Measurements from ENCODE around the gene HSPA13.

The HSPA13 gene

DNA sequence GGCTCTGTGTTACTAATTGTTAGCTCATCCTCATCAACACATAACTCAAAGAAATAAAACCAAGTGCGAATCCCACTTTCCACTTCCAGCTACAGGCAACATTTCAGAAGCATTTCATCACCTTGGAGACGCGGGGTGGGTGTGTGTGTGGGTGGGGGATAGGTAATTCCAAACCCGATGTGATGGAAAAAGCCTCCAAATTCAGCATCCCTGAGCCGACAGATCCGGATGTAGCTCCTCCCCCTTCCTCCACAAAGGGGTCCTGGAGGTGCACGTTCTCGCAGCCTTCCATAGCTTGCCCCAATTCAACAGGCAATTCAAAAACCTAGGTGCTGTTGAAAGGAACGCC is 486 bp downstream of the HSPA13 start:
- TF ChIP-seq, protein P1, sequence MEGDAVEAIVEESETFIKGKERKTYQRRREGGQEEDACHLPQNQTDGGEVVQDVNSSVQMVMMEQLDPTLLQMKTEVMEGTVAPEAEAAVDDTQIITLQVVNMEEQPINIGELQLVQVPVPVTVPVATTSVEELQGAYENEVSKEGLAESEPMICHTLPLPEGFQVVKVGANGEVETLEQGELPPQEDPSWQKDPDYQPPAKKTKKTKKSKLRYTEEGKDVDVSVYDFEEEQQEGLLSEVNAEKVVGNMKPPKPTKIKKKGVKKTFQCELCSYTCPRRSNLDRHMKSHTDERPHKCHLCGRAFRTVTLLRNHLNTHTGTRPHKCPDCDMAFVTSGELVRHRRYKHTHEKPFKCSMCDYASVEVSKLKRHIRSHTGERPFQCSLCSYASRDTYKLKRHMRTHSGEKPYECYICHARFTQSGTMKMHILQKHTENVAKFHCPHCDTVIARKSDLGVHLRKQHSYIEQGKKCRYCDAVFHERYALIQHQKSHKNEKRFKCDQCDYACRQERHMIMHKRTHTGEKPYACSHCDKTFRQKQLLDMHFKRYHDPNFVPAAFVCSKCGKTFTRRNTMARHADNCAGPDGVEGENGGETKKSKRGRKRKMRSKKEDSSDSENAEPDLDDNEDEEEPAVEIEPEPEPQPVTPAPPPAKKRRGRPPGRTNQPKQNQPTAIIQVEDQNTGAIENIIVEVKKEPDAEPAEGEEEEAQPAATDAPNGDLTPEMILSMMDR (IDR thresholded peaks at IDR 0.05; ENCODE audit: low read depth, low read length), result no peak
- Histone ChIP-seq H3K4me3 (ENCODE audit: low read depth, low read length) (peak overlapping the region; percentile 84), H3K27me3 (ENCODE audit: insufficient read depth, low read depth, severe bottlenecking) (no peaks in the 10 kb centered on the region), H3K27ac (peak overlapping the region; percentile 93), H3K36me3 (peaks cover 31% of the 10 kb centered on the region), H3K9me3 (ENCODE audit: severe bottlenecking) (no peaks in the 10 kb centered on the region)
- DNase-seq, result no peak

DNA sequence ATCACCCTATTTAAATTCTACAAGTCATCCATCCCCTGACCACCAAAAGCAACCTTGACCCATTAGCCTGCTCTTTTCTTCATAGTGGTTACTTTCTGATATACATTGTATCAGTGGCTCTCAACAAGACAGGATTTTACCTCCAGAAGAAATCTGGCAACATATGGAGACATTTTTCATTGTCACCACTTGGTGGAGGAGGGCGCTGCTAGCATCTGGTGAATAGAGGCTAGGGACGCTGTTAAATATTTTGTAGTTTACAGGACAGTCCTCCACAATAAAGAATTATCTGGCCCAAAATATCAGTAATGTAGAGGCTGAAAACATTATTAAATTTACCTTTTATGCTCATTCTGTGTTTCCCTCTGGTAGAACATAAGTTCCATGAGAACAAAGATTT is 6.1 kb downstream of the HSPA13 start:
- Histone ChIP-seq H3K27ac (no peak overlapping the region), H3K9me3 (ENCODE audit: severe bottlenecking) (no peaks in the 10 kb centered on the region), H3K27me3 (ENCODE audit: insufficient read depth, low read depth, severe bottlenecking) (no peaks in the 10 kb centered on the region), H3K4me3 (ENCODE audit: low read depth, low read length) (no peak overlapping the region), H3K36me3 (peaks cover 80% of the 10 kb centered on the region)
- TF ChIP-seq, protein P1 (IDR thresholded peaks at IDR 0.05; ENCODE audit: low read depth, low read length), result peak; percentile 17; the same call in 1 of the 2 replicates
- DNase-seq, result peak; percentile 15

DNA sequence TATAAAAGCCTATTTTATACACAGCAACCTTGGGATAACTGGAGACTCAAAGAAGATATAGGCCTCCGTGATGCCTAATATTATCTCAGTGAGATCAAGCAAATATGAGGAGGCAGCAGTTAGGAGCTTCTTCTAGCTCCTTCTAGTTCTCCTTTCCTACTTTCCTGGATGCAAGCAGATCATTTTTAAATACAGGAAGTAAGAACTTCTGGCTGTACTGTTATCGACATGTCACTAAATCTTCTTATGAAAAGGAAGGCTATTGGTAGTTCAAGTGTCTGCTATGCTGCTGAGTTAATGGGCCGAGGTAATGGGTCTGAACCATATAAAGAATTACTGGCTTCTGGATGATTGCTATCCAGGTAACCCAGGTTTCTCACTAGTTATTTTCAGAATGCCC is 15.9 kb downstream of the HSPA13 start:
- Histone ChIP-seq H3K9me3 (ENCODE audit: severe bottlenecking) (no peaks in the 10 kb centered on the region), H3K27ac (no peak overlapping the region), H3K36me3 (no peaks in the 10 kb centered on the region), H3K27me3 (ENCODE audit: insufficient read depth, low read depth, severe bottlenecking) (no peaks in the 10 kb centered on the region), H3K4me3 (ENCODE audit: low read depth, low read length) (no peak overlapping the region)
- DNase-seq, result no peak
- TF ChIP-seq, protein P1 (IDR thresholded peaks at IDR 0.05; ENCODE audit: low read depth, low read length), result no peak

DNA sequence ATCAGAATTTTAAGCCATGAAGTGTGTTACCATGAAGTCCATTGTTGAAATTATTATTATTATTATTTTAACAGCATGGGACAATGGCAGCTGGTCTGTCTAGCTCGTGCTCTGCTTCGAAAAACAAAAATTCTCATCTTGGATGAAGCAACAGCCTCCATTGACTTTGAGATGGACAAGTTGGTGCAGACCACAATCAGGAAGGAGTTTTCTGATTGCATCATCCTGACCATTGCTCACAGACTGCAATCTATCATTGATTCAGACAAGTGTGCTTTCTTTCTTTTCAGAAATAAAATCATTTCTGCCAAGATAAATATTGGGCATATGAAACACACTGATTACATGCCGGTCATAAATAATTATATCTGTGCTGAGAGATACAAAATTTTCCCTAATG is 21.0 kb downstream of the HSPA13 start:
- H3K36me3 ChIP-seq, result no peaks in the 10 kb centered on the region
- no peak overlapping the region for H3K4me3 ChIP-seq (ENCODE audit: low read depth, low read length)
- H3K9me3 ChIP-seq (ENCODE audit: severe bottlenecking), result no peaks in the 10 kb centered on the region
- TF ChIP-seq, protein P1 (IDR thresholded peaks at IDR 0.05; ENCODE audit: low read depth, low read length), result no peak
- no peak for DNase-seq
- H3K27me3 ChIP-seq (ENCODE audit: insufficient read depth, low read depth, severe bottlenecking), result no peaks in the 10 kb centered on the region
- no peak overlapping the region for H3K27ac ChIP-seq

DNA sequence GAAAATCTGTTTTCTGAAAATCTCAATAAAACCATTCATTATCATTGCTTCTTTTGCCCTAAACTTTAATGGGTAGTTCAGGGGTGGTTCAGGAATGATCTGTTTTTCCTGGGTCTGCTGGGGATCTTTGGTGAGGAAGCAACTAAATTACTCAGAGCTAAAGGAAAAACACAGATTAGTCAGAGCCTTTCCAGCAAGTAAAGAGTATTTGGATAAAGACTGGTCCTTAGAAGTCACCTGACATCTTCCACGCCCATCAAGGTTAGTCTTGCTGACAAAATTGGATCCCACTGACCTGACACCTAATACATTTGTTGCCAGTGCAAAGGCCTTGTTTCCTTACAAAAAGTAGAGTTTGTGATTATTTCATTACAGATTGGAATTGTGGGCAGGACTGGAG is 24.2 kb downstream of the HSPA13 start:
- H3K27ac ChIP-seq, result no peak overlapping the region

DNA sequence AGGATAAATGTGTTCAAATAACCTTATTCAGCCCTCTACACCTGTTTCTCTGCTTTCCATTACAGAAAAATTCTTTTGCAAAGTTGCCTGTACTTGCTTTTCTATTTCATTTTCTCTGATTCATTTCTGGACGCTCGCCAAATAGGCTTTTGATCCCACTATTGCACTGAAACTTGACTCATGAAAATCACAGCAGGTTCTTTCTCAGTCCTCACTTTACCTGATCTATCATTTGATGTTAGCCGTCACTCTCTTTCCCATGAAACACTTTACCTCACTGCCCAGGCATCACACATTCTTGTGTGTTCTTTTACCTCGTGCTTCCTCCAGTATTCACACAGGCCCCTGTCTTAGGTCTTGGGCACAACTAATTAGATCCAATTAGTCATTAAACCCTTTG is 26.2 kb downstream of the HSPA13 start:
- H3K27ac ChIP-seq, result no peak overlapping the region
- no peaks in the 10 kb centered on the region for H3K9me3 ChIP-seq (ENCODE audit: severe bottlenecking)
- TF ChIP-seq, protein P1 (IDR thresholded peaks at IDR 0.05; ENCODE audit: low read depth, low read length), result no peak
- DNase-seq, result no peak
- H3K27me3 ChIP-seq (ENCODE audit: insufficient read depth, low read depth, severe bottlenecking), result no peaks in the 10 kb centered on the region
- H3K36me3 ChIP-seq, result no peaks in the 10 kb centered on the region
- H3K4me3 ChIP-seq (ENCODE audit: low read depth, low read length), result no peak overlapping the region

More for the DNA sequence above, 24.2 kb downstream of the HSPA13 start:
- DNase-seq, result no peak
- Histone ChIP-seq H3K9me3 (ENCODE audit: severe bottlenecking) (no peaks in the 10 kb centered on the region), H3K36me3 (no peaks in the 10 kb centered on the region), H3K27me3 (ENCODE audit: insufficient read depth, low read depth, severe bottlenecking) (no peaks in the 10 kb centered on the region), H3K4me3 (ENCODE audit: low read depth, low read length) (no peak overlapping the region)
- TF ChIP-seq, protein P1 (IDR thresholded peaks at IDR 0.05; ENCODE audit: low read depth, low read length), result no peak
